Panc1 (cell line): ENCODE data around the gene HCFC1R1.

Experiments used
- POLR2AphosphoS5 ChIP-seq: IDR thresholded peaks from 2 replicates; pipeline ENCODE4 v1.6.1; 2012; ENCODE audit warnings: mild to moderate bottlenecking, low read depth, low read length, moderate library complexity
- SIN3A ChIP-seq: IDR thresholded peaks from 2 replicates; pipeline ENCODE4 v1.6.1; 2012; ENCODE audit warnings: low read depth, mild to moderate bottlenecking, low read length, moderate library complexity, borderline replicate concordance; ENCODE audit not compliant: insufficient read depth
- TCF7L2 ChIP-seq: IDR thresholded peaks from 2 replicates; pipeline ENCODE4 v1.6.1; 2011; ENCODE audit warnings: mild to moderate bottlenecking, low read depth, low read length, inconsistent platforms
- TF ChIP-seq, protein P1 (sequence below): fragments of 450-650 bp; IDR thresholded peaks from 2 replicates; pipeline ENCODE4 v1.5.1; 2017; ENCODE audit warnings: mild to moderate bottlenecking
- TF ChIP-seq, protein P2 (sequence below), 2 experiments: IDR thresholded peaks; 2 replicates each; pipeline ENCODE4 v1.6.1; 2011 to 2012; ENCODE audit warnings: low read depth in 2 of 2, control low read depth in 1 of 2, low read length in 1 of 2, mild to moderate bottlenecking in 1 of 2, moderate library complexity in 1 of 2; ENCODE audit not compliant: insufficient read depth in 1 of 2

DNA sequence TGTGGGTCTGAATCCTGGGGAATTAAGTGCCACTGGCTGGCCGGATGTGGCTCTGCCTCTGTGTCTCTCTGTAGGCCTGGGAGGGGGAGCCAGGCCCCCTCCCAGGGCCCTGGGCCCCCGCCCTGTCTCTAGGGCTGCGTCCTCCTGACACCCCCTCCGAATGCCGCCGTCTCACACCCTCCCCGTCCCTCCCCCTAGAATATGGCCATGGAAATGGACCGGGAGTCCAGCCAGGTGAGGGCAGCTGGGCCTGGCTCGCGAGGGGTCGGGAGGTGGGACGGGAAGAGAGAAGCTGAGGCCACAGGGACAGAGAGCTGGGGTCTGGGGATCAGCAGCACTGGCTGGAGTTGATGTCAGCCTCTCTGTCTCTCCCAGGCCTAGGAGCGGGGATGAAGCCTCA lies 27.4 kb downstream of the HCFC1R1 start:
- TF ChIP-seq, protein P1, sequence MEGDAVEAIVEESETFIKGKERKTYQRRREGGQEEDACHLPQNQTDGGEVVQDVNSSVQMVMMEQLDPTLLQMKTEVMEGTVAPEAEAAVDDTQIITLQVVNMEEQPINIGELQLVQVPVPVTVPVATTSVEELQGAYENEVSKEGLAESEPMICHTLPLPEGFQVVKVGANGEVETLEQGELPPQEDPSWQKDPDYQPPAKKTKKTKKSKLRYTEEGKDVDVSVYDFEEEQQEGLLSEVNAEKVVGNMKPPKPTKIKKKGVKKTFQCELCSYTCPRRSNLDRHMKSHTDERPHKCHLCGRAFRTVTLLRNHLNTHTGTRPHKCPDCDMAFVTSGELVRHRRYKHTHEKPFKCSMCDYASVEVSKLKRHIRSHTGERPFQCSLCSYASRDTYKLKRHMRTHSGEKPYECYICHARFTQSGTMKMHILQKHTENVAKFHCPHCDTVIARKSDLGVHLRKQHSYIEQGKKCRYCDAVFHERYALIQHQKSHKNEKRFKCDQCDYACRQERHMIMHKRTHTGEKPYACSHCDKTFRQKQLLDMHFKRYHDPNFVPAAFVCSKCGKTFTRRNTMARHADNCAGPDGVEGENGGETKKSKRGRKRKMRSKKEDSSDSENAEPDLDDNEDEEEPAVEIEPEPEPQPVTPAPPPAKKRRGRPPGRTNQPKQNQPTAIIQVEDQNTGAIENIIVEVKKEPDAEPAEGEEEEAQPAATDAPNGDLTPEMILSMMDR, result no peak
- TF ChIP-seq TCF7L2 (no peak), SIN3A (no peak), POLR2AphosphoS5 (no peak)
- TF ChIP-seq, protein P2, sequence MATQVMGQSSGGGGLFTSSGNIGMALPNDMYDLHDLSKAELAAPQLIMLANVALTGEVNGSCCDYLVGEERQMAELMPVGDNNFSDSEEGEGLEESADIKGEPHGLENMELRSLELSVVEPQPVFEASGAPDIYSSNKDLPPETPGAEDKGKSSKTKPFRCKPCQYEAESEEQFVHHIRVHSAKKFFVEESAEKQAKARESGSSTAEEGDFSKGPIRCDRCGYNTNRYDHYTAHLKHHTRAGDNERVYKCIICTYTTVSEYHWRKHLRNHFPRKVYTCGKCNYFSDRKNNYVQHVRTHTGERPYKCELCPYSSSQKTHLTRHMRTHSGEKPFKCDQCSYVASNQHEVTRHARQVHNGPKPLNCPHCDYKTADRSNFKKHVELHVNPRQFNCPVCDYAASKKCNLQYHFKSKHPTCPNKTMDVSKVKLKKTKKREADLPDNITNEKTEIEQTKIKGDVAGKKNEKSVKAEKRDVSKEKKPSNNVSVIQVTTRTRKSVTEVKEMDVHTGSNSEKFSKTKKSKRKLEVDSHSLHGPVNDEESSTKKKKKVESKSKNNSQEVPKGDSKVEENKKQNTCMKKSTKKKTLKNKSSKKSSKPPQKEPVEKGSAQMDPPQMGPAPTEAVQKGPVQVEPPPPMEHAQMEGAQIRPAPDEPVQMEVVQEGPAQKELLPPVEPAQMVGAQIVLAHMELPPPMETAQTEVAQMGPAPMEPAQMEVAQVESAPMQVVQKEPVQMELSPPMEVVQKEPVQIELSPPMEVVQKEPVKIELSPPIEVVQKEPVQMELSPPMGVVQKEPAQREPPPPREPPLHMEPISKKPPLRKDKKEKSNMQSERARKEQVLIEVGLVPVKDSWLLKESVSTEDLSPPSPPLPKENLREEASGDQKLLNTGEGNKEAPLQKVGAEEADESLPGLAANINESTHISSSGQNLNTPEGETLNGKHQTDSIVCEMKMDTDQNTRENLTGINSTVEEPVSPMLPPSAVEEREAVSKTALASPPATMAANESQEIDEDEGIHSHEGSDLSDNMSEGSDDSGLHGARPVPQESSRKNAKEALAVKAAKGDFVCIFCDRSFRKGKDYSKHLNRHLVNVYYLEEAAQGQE (IDR thresholded peaks at IDR 0.05; ENCODE audit: insufficient read depth in 1 of 2, low read depth in 2 of 2, low read length in 1 of 2), result no peak
